AG20443 (cell line): Measurements from ENCODE around the gene SGO1.
"Not testable (repeated sequence)": the region's sequence is repeated elsewhere in the genome, so short reads cannot be mapped to it uniquely, and the experiment has no call there.

Source experiments
- DNase-seq: peaks from one replicate; pipeline ENCODE4 v3.0.0; 2012; ENCODE audit warnings: low spot score, mixed read lengths

SGO1 gene

DNA sequence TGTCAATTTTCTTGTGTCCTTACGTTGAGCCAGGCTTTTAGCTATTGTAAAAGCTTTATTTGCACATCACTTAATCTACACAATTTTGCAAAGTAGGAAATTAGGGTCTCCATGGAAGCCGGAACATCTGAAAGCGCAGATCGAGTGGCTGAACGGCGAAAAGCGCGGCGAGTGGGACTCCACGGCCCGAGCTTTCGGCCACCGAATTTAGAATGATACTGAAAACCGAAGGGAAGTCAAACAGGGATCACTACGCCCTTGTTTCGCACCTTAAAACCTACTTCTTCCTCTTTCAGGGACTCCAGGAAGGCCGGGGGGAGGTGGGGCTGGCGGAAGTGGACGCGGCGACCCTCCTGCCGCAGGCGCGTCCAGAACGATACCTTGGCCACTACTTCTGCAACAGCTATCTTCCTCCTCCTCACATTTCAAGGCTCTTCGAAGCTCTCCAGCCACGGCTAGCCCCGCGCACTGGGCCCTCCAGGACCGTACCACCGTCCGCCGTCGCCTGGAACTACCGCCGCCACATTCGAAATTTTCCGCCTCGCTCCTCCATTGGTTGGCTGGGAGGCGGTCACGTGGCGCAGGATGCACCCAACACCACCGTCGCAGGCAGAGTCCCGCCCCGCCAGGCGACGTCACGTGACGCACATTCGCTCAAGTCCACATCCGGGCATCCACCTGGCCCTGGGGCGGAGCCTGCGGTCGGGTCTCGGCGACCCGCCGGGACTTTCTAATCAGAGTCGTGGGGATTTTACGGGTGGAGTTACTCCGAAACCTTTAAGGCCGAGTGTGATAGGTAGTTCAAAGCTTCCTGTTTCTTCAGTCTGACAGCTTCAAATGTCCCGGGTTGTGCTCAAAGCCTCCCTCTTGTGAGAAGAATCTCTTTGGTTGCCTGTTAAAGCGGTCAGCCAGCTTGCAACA is at the start of gene SGO1:
Gene SGO1 (minus strand): TSS at position 528 of the 921 bp plus-strand sequence. CDS start 2,179 bp downstream, outside the sequence.
- peak; percentile 99 for DNase-seq

DNA sequence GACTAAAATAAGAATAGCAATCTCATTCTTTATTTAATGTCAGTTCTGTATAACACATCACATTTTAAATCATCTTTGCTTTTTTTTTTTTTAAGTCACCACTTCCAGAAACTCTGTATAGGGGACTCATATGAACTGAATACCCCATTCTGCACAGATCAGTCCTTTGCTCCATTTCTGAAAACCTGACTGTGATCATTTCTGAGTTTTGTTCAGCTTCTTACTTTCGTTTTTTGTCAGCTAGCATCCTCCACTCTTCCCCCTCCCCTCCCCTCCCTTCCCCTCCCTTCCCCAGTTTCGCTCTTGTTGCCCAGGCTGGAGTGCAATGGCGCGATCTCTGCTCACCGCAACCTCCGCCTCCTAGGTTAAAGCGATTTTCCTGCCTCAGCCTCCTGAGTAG is 49.8 kb upstream of the SGO1 start:
- no peak for DNase-seq

DNA sequence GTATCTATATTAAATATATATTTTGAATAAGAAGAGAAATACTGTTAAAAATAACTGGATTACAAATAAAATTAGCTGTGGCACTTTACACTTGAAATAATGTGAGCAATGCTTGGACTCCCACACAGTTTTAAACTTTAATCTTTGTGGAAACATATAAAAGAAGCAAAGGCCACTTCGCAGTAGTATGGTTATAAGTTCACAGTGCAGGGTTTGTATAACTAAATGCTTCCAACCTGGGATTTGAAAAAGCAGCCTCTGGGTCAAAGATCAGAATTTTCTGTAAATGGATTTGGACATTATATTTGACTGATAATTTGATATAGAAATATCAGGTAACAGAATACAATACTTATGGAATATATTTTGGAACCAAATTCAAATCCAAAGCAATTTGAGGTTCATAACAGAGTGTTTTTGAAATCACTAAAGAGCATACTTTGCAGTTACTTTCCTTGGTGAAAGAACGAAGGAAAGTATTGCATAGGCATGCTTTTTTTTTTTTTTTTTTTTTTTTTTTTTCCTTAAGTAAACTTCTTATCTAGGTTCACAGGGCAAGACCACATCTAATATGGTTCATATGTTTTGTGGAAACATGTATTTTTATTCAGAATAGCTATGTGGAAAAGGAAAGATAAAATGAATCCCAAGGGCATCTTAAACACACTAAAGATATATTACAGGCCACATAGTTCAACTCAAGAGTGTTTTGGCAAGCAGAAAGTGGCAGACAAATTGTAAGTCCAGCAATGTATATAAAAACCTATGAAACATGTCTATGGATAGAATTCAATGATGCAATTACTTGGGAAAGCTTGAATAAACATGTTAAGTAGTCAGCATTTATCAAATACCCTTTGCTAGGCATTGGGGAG is 47.1 kb upstream of the SGO1 start:
- DNase-seq = no peak

DNA sequence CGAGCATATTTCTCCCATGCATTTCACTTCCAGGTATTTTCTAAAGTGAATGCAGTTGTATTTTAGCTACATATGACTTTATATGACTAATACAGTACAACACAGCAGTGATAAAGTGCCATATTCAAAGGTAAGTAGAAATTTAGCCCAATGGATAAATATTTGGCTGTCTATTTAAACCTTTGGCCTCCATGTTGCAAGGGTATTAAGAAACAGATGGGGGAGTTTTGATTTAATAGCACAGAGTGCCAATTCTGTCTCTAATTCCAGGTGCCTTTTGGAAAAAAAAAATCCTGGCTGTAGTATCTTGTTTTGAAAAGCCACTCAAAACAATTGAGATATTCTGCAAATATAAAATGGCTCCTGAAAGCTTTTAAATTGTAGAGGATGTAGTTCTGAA is 44.9 kb upstream of the SGO1 start:
- DNase-seq = no peak

DNA sequence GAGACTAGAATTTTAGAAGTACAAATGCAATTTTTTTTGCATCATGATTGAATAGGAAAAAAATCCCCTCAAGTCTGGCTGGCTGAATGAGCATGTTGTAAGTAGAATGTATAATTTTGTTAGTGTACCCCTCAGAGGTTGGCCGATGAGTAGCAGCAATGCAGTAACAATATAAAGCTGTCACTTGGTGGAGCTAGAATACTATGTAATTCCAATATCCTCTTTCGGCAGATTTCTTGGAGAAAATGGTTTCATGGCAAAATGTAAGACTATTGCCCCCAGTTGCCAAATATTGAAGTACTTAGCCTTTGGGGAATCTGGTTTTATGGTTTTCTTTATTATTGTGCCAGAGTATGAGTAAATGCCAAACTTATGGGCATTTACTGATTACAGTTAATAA is 39.8 kb upstream of the SGO1 start:
- DNase-seq = peak; percentile 22

DNA sequence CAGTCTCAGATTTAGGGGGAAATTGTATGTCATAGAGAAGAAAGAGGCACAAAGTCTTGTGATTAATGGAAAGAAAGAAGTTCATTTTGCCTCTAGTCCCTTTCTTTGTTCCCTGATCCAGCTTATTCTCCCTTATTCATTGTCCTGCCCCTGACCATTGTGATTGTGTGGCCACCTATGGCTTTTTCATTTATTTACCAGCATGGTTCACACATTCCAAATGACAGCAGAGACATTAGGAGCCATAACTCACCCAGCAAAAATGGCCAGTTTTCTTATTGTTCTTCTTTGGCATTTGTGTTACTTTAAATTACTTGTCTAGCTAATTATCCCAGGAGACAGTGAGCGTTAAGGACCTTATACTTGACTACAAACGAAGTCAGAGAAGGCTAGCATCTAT is 36.3 kb upstream of the SGO1 start:
- no peak for DNase-seq

DNA sequence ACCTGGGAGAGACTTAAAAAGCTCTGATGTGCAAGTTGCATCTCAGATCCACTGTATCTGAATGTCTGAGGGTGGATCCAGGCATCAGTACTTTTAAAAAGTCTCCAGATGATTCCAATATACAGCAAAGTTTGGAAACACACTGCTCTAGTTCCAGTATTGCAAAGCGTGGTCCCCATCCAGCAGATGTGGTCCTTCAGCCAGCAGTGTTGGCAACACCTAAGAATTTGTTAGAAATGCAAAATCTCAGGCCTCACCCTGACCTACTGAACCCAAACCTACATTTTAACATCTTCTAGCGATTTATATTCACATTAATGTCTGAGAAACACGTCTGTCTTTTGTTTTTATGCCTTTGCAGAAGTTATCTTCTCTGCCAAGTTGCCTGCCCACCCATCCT is 32.2 kb upstream of the SGO1 start:
- no peak for DNase-seq

DNA sequence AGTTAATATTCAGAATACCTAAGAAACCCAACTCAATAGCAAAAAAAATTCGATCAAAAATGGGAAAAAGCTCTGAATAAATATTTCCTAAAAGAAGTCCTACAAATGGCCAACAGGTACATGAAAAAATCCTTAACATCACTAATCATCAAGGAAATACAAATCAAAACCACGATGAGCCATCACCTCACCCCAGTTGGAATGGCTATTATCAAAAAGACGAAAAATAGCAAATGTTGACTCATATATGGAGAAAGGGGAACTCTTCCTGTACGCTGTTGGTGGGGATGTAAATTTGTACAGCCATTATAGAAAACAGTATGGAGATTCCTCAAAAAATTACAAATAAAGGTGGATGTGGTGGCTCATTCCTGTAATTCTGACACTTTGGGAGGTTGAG is 29.6 kb upstream of the SGO1 start:
- no peak for DNase-seq

DNA sequence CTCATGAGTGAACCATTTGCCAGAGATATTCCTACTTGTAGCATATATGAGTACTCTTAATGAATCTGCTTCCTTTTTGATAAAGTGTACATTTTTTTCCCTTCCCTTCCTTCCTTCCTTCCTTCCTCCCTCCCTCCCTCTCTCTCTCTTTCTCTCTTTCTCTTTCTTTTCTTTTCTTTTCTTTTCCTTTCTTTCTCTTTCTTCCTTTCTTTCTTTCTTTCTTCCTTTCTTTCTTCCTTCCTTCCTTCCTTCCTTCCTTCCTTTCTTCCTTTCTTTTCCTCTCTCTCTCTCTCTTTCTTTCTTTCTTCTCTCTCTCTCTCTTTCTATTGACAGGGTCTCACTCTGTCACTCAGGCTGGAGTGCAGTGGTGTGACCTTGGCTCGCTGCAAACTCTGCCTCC is 27.5 kb upstream of the SGO1 start:
- DNase-seq = not testable (repeated sequence)

DNA sequence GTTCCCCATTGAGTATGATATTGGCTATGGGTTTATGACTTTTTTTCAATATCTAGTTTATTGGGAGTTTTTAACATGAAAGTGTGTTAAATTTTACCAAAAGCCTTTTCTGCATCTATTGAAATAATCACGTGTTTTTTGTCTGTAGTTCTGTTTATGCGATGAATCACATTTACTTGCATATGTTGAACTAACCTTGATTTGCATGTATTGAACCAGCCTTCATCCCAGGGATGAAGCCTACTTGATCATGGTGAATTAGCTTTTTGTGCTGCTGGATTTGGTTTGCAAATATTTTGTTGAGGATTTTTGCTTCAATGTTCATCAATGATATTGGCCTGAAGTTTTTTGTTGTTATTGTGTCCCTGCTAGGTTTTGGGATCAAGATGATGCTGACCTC is 21.9 kb upstream of the SGO1 start:
- not testable (repeated sequence) for DNase-seq

DNA sequence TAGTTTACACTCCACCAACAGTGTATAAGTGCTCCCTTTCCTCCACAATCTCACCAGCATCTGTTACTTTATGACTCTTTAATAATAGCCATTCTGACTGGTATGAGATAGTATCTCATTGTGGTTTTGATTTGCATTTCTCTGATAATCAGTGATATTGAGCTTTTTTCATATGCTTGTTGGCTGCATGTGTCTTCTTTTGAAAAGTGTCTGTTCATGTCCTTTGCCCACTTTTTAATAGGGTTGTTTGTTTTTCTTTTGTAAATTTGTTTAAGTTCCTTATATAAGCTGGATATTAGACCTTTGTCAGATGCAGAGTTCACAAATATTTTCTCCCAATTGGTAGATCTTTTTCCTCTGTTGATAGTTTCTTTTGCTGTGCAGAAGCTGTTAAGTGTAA is 19.9 kb upstream of the SGO1 start:
- not testable (repeated sequence) for DNase-seq

DNA sequence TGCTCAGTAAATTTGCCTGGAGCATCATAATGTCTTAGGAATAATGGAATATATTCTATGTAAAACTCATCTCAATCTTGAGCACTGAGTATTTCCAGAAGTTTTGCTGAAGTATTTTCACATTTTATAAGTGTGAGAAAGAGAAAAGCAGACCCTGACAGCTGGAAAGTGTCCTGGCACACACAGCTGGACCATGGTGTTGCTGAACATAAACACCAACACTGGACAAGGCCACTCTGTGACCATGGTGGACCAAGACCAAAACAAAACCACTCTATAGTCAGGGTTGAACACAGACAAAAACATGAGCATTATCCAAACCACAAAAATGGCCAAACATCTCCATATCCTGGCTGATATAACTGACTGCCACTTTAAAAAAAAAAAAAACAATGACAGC is 15.1 kb upstream of the SGO1 start:
- no peak for DNase-seq

DNA sequence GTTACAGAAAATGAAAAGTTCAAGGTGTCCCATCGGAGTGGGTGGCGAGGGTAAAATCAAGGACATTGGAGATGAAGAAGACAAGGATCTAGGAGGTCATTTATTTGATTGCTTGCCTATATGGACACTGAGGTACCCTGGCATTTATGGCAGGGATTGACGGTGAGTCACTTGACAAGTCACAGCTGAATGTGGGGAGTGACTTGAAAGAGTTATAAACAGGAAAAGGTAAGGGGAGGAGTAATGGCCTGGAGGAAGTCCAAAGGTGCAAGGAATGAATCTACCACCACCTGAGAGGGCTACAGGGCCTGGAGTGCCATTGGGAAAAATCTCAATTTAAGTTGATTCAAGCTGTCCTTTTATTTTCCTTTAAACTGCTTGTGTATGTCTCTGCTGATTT is 11.8 kb upstream of the SGO1 start:
- no peak for DNase-seq

DNA sequence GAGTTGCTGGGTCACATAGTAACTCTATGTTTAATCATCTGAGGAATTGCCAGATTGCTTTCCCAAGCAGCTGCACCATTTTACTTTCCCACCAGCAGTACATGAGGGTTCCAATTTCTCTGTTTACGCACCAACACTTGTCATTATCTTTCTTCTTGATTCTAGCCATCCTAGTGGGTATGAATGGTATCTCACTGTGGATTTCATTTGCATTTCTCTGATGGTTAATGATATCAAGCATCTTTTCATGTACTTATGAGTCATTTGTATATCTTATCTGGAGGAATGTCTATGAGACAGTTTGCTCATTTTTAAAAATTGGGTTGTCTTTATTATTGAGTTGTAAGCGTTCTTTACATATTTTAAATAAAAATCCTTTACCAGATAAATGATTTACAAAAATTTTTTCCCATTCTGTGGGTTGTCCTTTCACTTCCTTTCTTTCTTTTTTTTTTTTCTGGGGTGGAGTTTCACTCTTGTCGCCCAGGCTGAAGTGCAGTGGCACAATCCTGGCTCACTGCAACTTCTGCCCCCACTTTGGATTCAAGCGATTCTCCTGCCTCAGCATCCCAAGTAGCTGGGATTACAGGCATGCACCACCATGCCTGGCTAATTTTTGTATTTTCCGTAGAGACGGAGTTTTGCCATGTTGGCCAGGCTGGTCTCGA is 8.9 kb upstream of the SGO1 start:
- no peak for DNase-seq

DNA sequence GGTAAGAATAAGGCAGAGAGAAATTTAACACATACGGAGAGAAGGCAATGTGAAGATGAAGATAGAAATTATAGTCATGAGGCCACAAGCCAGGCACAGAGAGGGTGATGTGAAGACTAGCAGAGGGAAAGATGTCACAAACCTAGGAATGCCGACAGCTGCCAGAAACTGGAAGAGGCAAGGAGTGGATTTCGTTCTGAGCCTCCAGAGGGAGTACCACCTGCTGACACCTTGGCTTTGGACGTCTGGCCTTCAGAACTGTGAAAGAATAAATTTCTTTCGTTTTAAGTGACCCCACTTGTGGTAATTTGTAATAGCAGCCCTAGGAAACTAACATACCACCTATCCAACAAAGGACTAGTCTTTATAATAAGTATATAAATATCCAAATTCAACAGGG is 5.0 kb upstream of the SGO1 start:
- no peak for DNase-seq

DNA sequence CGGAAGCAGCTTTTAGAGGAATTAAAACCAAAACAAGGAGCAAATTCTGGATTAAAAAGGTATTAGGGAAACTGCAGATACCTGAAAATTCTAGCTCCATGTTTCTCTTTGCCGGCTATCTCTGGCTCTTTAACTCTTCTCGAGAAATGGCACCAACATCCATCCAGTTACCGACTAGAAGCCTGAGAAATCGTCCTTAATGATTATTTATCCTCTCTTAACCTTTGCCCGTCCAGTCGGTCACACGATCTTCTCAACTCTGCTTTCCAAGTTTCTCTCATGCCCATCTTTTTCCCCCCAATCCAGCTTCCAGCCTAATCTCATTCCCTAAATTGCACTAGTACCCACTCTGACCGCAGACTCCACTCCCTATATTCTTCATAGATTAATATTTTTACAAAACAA is 596 bp upstream of the SGO1 start:
- peak; percentile 22 for DNase-seq

DNA sequence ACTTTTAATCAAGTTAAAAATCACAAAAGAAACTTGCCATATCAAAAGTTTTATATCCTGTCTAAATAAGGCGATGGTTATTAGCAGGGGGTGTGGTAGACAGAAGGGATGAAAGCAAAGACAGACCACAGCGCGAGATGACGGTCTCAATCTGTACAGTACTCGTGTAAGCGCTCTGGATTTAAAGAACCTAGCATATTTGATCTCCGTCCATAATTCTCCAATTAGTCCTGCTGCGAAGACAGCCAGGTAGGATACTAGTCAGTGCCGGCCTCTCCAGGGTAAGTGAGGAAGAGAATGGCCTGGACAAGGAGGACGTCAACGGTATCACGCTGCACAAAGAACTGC is 701 bp downstream of the SGO1 start:
- DNase-seq = peak; percentile 19

DNA sequence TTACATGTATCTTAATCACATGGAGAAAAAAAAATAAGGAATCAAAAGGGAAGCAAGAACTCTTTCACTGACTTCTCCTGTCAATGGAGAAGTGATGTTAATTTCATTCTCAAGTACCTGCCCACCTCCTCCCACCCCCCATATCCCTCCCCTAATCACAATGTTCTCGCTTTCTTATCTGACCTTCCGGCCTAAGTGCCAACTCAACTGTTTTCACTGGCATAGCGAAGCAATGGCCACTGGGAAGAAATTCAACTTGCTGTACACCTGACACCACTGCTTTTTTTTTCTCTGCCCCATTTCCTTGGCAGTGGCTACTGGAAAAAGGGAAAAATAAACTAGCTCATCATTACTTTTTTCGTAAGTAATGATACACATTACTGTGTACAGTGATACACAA is 3.8 kb downstream of the SGO1 start:
- no peak for DNase-seq

DNA sequence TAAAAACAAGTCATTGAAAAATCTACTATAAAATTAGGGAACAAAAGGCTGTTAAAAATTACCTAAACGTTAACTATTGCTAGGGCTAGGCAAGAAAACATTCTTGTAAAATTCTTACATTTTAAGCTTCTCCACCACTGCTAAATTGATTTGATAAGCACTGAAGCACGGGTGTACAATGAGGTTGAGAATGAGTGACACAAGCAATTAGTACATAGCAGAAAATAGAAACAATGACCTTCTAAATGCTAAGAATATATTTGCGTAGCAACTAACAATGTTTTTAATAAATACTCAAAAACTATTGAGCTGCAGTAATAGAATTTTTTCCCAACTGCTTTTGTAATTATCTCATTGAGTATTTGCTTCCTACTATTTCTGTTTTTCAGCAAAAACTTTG is 4.7 kb downstream of the SGO1 start:
- no peak for DNase-seq

DNA sequence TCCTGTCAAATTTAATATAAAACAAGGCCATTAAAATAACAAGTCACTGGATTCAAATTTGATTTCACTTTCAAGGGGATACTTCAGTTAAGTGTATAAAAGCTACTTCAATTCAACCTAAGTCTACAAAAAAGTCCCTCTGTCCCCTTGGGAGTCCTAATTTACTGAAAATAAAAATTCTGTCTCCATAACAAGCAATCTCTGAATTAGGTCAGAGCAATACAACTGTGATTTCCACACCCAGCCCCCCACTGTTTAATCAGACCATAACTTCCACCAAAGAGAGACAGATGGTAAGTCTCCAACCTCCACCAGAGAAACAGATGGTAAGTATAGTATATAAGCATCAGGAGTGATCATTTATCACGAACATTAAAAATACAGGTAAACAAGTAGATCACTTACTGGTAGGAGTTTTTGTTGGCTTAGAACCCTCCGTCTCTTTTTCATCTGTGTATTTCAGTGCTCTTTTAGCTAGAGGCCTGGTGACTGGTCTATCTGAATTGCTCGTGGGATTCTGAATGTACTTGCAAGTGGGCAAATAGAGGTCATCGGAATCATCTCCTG is 12.1 kb downstream of the SGO1 start:
- DNase-seq = no peak

DNA sequence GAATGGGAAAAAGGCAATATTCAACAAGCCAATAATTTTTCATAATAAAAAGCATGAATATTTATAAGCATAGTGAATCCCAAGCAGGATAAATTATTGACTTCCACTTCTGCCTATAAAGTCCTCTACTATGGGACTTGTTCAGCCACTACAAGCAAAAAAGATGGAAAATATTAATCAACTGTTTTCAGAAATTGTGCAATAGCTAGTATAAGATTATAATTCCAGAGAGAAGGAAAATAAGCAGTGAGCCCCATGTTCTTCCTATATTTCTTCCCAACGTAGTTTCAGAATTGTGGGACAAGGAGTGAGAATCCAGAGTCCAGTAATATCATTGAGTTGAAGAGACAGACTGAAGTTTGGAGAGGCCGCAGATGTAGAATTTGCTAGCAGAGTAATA is 24.3 kb downstream of the SGO1 start:
- no peak for DNase-seq

DNA sequence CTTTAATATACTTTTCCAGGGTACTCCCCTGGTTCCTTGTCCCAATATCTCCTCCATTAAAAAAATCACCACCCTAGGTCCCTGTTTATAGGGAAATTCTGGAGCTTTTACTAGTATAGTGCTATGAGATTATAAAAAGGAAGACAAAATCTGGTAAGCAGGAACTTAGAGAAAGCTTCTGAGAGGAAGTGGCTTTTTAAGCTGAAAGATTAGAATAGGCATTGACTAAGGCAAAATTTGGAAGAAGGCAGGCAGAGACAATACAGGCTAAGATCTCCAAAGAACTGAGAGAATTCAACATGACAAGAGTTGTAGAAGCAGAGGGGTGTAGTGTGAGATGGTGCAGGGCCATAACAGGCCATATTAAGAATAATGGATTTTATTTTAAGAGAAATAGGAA is 25.8 kb downstream of the SGO1 start:
- no peak for DNase-seq
